Measurements from ENCODE around the gene SERPINH1.

The SERPINH1 gene

DNA sequence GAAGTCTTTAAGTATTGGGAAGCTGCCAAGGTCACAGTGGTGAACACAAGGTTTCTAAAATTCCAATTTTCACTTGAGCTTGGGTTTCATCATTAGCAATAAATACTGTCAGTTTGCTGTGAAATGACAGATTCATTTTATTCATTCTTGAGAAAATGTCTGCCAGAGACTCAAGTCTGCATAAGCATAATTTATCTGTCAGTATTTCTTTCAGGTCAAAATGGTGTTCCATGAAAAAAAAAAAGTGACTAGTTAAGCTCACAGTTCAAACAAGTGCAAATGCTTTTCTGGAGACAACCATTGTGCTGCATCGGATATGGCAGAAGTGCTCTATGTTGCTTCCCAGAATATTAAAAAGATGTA lies 28.2 kb upstream of the SERPINH1 start:
- DNase-seq, result no peak

DNA sequence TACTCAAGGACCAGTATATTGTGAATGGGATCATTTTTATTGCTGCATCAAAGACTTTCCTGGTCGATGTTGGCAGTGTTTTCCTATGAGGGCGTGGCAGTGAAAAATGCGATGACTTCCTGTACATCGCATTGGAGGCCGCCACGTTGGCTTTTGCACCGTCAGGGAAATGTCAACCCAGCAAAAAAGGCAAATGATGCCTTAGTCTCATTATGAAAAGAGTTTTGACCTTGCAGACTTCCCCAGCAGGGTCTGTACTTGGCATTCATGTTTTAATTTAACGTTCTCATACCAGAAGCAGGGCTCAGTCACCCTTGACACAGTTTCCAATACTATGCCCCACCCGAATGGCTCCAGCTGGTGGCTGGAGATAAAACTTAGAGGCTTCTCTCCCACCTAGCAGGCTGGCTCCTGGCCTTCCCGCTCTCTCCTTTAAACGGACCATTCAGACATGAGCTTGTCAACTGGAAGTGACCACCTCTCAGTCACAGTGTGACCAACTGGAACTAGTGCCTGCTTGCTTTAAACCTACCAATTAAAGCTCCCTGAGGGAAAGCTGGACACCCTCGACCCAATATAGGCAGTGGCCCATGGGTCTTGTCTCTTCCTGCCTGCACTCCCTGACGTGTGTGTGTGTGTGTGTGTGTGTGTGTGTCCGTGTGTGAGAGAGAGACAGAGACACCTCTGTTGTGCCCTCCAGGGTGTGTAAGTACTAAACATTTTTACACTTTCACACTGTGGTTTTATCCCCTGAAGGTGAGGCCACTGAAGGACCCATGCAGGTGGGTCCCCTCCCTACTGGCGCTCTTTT lies 27.6 kb upstream of the SERPINH1 start:
- no peak for DNase-seq

DNA sequence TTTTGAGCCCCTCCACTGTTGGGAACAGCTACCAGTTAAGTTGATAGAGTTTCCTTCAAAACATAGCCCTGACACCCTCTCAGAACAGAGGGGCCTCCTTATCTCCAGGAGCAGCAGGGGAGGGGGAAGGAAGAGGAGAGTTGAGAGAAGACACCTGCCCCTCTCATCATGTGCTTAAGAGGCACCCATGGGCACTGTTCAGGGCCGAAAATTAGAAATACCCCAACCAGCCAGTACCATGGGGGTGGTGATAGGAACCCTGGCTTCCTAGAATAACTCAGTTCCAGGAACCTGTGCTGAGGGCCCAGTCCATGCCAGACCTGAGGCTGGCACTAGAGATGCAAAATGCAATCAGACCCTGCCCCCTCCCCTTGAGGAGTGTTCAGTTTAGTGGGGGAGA lies 27.0 kb upstream of the SERPINH1 start:
- DNase-seq, result no peak

DNA sequence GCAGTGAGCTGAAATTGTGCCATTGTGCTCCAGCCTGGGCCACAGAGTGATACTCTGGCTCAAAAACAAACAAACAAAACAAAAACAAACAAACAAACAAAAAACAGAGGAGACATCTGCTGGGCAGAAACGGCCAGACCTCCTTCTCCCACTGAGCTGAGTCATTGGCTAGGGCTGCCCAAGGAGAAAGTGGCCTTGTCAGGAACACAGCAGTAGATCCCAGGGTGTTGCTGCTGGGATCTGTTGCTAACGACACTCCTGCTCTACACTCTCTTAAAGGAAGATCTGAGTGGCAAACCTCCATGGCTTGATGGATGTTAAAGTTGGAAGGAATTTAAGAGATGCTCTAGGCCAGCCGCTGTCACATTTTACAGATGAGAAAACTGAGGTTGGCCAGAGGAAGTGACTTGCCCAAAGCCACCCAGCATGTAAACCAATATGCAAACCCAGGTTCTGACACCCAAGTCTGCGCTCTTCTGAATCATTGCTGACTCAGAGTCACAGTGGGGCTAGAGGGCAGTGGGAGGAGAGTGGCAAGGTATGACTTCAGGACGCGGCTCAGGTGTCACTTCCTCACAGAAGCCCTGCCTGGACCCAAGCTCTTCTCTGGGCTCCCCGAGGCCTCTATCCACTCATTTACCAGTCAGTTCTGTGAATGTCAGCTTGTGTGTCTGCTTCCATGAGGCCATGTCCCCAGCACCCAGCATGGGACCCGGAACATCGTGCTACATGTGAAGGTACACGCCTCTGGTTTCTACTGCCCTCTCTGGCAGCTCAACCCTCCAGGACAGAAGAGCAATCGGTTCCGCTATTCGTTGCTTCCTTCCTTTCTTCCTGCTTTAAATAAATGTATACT lies 25.0 kb upstream of the SERPINH1 start:
- DNase-seq, result no peak

DNA sequence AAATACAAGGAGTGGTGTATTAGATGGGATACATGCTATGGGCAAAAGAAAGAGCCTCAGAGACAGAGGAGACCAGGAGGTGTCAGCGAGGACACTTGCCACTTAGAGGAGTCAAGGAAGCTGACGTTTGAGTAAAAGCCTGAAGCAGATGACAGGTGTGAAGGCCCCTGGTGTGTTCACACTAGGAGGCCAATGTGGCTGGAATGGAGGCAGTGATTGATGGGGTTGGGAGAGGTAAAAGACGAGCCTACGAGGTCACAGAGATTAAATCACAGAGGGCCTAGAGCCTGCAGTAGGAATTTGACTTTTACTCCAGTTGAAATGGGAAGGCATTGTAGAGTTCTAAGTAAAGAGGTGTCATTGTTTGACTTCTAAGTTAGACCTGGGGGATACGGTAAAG lies 24.3 kb upstream of the SERPINH1 start:
- DNase-seq, result no peak

DNA sequence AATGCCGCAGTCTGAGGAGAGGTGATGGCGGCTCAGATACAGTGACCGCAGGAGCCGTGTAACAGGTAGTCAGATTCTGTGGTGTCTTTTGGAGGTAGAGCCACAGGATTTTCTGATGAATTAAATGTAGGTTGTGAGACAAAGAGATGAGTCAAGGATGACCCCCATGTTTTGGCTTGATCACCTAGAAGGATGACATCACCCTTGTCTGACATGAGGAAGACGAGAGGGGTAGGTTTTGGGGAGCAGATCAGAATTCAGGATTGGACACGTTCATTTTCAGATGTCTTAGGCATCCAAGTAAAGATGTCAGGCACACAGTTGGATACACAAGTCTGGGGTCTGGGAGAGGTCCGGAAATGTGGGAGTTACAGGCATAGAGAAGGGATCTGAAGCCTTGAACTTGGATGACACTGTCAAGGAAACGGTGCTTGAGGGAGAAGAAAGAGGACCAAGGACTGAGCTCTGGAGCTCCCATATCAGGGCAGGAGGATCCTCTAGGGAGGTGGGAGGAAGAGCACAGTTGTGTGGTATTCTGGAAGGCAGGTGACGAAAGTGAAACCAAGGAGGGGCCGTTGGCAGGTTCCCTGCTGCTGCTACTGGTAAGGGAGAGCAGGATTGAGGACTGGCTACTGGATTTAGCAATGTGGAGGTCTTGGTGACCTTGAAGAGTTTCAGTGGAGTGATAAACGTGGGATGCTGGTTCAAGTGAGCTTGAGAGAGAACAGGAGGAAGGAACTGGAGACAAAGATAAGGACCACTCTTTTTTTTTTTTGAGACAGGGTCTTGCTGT lies 23.7 kb upstream of the SERPINH1 start:
- DNase-seq, result no peak

DNA sequence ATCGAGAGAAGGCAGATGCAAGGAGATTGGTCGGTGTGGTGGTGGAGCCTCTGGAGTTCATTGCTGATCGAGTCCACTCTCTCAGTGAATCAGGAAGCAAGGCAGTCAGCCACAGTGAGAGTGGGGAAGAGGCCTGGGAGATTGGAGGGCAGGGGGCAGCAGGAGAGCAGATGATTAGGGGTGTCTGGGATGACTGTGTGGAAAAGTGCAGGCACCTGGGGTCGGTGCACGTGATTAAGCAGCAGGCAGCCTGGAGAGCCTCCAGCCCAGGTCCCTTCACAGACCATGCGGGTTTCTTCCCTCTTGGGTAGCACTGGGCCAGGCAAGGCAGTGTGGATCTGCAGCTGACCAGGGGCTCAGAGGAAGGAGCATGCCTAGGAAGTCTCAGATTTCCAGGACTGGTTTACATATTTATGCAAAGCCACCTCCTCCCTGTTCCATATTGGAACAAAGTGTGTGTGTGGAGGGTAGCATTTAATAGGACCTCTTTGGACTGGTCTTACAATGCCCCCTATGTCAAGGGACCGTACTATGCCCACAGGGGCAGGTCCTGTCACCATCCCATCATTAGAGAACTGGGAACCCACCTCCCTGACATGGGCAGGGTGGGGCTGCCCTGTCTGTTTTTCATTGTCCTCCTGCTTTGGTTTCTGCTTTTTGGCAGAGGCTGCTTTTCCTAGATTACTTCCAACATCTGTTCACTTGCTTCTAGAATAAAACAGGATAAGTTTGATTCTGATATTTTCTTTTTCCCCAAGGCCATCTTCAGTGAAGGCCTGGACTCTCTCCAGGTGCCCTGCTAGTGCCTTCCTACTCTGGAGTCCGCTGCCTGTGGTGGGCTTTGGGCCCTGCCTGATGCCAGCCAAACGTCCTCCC lies 22.4 kb upstream of the SERPINH1 start:
- DNase-seq, result no peak

DNA sequence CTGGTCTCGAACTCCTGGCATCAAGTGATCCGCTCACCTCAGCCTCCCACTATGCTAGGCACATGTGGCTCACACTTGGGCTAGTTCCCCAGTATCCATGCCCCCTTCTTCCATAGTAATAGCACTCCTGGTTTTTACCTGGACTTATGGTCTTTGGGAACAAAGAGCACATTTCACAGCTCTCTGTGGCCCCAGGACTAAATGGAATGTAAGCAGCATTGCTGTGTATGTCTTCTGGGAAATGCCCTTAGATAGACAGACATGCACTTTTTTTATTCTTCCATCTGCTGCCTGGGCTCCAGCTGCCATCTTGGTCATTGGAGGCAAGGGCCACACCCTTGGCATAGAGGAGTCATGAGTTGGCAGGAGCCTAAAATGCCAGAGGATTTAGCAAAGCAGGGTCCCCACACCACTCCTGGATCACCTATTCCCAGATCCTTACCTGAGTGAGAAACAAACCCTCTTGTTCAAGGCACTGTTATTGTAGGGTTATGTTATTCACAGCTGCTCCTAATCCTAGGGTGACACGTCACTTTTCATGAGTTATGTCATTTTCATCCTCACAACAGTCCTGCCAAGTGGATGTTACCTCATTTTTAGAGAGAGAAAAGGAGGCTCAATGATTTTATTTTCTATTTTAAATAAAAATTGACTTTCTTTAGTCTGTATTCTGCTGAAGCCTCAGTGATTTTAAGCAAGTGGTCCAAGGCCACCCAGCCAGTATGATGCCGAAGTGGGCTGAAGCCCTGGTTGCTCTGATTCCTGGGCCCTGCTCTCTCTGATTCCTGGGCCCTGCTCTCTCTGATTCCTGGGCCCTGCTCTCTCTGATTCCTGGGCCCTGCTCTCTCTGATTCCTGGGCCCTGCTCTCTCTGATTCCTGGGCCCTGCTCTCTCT lies 20.6 kb upstream of the SERPINH1 start:
- no peak for DNase-seq

DNA sequence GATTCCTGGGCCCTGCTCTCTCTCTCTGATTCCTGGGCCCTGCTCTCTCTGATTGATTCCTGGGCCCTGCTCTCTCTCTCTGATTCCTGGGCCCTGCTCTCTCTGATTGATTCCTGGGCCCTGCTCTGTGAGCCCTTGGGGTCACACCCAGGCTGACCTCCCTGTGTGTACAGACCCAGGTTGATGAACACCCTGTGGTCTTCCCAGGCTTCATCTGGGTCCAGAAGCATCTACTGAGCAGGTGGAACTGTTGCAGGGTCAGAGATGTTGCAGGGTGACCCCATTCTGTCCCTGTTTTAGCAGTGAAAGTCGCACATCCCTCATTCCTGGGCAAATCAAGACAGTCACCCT lies 20.0 kb upstream of the SERPINH1 start:
- DNase-seq, result no peak

DNA sequence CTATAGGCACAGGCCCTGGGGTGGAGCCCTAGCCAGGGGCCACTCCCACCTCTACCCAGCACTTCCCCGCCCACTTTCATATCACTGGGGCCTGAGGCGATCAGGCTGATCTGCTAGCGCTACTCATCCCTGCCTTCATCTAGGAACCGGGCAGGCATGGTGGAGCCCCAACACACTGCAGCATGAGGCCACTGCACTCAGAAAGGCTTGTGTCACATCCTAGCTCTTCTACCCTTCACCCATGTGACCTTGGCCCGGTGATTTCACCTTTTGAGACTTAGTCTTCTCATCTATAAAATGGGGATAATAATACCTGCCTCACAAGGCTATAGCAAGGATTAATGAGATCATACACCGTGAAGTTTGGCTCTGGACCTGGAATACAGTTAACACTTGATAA lies 18.2 kb upstream of the SERPINH1 start:
- DNase-seq, result no peak

DNA sequence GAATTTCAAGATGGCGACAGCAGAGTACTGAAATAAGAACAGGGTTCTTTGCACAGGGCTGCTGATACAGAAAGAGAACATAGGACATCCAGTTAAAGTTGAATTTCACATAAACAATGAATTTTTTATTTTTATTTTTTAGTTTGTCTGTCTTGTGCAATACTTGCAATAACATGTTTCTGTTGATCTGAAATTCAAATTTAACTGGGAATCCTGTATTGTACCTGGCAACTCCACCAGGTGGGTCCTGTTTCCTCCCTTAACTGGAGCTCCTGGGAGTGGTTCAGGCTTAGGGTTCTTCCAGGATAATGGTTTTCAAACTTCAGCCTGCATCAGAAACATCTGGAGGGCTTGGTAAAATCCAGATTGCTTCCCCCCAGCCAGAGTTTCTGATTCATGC lies 14.9 kb upstream of the SERPINH1 start:
- DNase-seq, result no peak

DNA sequence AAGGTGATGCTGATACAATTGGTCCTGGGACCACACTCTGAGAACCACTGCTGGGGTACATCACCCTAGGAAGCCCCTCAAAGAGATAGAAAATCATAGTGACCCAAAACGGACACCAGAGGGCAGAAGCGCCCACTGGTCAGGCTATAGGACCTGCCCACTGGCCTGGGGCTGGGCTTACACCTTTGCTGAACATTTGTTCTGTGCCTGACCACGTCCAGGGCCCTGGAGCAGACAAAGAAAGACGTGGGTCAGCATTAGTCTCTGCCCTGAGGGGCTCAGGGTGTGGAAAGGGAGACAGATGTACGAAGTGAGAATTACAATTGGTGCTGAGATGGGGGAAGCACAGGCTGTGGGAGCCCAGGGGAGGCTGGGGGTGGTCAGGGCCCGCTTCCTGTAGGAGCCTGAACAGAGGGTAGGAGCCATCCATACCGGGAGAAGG lies 14.4 kb upstream of the SERPINH1 start:
- peak; percentile 39 to 41 for DNase-seq

DNA sequence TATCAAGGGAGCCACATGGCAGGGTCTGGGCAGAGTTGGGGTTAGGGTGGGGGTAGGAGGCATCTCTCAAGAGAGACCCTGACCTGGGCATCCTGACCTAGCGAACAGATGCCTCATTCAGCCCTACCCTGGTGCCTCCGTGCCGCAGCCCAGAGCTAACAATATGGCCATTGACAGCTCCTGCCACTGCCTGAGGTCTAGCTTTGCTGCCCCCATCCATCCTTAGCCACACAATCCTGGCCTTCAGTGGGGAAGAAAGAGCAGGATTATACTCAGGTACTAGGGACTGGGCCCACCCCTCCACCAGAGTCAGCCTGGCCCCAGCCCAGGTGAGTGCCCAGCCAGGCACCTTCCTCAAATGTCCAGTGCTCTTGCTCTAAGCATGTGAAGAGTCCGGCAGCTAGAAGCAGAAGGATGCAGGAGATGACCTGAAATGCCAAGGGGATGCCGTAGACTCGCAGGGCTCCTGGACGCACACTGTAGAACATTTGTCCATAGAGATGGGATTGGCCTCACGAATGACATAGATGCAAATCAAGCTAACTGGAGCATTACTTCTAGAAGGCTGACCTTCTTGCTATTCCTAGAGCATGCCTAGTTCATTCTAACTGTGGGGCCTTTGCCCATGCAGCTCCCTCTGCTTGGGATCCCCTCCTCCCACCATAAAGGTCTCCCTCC lies 13.3 kb upstream of the SERPINH1 start:
- no peak for DNase-seq

DNA sequence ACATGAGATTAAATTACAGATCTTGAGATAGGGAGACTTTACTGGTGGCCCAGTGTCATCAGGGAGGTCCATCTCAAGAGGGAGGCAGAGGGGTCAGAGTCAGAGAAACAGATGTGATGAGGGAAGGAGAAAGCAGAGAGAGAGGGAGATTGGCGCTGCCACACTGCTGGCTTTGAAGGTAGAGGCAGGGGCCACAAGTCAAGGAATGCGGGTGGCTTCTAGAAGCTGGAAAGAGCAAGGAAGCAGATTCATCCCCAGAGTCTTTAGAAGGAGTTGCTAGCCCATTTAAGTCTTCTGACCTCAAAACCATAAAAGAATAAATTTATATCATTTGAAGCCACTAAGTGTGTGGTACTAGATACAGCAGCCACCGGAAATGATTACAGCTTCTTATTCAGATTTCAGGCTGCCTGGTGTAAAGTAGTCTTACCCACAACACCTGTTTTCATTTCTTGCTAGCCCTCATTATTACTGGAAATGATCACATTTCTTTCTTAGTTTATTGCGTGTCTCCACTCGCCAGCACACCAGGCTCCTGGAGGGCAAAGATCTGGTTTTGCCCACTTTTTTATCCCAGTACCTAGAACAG lies 12.6 kb upstream of the SERPINH1 start:
- DNase-seq, result no peak

DNA sequence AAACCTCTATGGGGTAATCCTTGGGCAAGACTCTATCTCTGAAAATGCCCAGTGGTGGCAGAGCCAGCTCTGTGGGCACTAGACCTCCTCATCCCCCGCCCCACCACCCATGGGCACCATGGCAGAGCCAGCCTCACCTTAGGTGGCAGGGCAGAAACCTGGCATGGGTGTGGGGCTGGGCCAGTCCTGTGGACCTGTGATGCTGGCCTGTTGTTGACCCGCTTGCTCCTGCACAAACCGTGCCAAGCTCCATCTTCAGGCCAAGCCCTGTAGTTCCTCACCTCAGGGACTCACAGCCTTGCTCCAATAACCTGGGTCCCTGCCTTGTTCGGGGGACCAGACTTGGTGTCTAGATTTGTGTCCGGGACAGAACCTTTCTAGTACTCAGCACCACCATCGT lies 8.9 kb upstream of the SERPINH1 start:
- DNase-seq, result no peak

DNA sequence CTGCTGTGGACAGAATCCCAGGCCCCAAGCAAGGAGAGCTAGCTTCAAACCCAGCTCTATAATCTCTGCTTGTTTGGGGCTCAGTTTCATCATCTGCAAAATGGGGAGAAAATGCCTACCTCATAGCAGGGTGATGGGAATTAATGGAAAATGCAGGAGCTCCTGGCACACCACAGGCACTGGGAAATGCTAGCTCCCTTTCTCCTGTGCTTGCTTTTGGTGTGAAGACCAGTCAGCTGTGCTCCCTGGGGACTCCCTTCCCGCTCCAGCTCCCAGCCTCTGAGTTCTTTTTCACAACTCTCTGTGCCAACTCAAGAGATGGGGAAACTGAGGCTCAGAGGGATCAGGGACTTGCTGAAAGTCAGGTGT lies 8.2 kb upstream of the SERPINH1 start:
- no peak for DNase-seq

DNA sequence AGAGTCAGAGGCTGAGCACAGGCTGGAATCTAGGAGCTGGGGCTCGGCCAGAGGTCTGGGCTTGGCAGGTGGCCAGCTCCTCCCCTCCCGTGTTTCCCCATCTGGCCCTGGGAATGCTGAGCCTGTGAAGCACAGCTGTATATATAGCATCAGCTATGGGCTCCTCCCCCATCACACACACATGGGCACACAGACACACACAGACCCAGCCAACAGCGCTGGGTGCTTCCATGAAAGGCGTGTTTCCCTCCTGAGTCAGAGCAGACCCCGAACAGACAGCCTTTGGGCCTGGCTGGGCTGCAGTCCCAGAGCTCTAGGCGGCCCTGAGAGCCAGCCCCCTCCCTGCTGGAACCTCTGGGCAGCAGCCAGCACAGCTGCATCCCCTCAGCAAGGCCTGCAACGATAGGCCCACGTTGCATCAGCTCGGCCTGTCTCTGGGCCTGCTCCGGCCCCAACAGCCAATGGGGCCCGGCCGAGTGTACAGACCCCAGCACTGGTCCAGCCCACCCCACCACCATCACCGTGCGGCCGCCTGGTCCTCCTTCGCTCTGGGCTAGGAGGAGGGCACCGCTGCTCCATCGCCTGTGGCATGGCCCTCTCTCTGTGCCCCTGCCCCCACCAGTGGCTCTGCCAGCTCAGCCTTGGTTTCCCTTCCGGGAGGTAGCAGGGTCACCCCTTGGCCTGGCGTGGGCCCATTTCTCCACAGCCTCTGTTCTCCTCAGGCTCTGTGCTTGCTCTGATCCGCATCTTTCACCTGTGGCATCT lies 7.6 kb upstream of the SERPINH1 start:
- peak in 1 of 2 experiments; percentile 12 for DNase-seq

DNA sequence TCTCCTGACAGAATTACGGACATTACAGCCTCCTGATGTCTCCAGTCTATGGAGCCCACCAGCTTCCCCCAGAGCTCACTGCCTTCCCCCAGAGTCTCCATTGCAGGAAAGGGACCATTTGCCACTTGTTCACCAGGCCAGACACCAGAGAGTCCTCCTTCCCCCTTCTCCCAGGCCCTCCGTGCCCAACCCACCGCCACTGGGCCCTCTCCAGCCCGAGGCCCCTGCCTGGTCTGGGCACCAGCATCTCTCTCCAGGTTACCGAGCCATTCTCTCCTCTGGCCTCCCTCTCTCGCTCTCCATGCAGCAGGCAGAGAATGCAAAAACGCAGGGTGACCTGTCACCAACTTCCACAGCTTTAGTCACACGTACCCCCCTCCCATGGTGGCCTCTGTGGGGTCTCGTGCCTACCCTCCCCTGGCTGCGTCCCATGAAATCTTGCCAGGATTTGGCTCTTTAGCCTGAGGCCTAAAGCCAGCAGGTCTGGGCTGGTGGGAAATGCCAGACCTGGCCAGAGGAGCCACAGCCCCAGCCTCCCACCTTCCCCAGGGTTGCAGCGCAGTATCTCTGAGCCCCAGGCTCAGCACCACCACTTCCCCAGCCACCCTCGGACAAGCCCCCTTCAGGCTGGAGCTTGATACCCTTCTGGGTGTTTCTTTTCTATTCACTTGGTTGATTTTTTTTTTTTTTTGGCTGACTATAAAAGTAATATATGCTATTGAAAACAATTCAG lies 6.8 kb upstream of the SERPINH1 start:
- DNase-seq, result no peak

DNA sequence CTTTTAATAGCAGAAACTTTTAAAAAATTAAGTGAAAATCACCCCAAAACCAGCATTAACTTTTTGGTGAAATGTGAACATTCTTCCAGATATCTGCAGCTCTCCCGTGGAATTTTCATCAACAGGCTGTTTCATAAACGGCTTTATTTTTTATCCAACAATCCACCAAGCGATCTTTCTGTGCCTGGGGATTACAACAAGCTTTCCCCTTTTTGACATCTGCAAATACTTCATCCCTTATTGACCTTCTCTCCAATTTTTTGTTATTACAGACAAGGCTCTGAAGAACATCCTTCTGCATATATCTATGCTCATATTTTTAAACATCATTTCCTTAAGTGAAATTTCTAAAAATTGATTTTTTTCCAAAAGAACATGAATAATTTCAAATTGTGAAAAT lies 5.8 kb upstream of the SERPINH1 start:
- no peak for DNase-seq

Data from NCI-H2081 (cell line).